Neural crest cell (in vitro differentiated cells): Measurements from ENCODE around the gene ADAM23. TPM values are rescaled to one million over a fixed set of nuclear protein-coding genes. Genes with fewer than 3 reads are reported as not detected.

Source experiments
- DNase-seq: peaks from one replicate; pipeline ENCODE4 v3.0.0; 2021; ENCODE audit warnings: low read depth, mixed read lengths, low spot score
- H3K27ac Mint-ChIP-seq: one replicate; pipeline ENCODE4 v1.8.0; 2021; ENCODE audit warnings: mild to moderate bottlenecking, mixed read lengths; ENCODE audit not compliant: unreplicated experiment
- H3K27me3 Mint-ChIP-seq: 2 replicates; pipeline ENCODE4 v1.8.0; 2021; ENCODE audit warnings: low read depth, mild to moderate bottlenecking, mixed read lengths
- H3K36me3 Mint-ChIP-seq: 2 replicates; pipeline ENCODE4 v1.8.0; 2021; ENCODE audit warnings: low read depth, mild to moderate bottlenecking, mixed read lengths
- H3K4me1 Mint-ChIP-seq: 2 replicates; pipeline ENCODE4 v1.8.0; 2021; ENCODE audit warnings: mixed read lengths
- H3K4me3 Mint-ChIP-seq: one replicate; pipeline ENCODE4 v1.8.0; 2021; ENCODE audit warnings: mild to moderate bottlenecking, mixed read lengths
- H3K9me3 Mint-ChIP-seq: 2 replicates; pipeline ENCODE4 v1.8.0; 2021; ENCODE audit warnings: mixed read lengths
- CTCF ChIP-seq: fragments of 200-600 bp; sonication (generic); conservative IDR thresholded peaks from 2 replicates; pipeline ENCODE4 v1.5.0; 2021; ENCODE audit warnings: antibody characterized with exemption, mild to moderate bottlenecking
- total RNA-seq: library from RNA; stranded (reverse); gene quantifications from 2 replicates; pipeline ENCODE4 v1.2.1, GENCODE V29; 2021

Gene ADAM23
- total RNA-seq, 1 donor from 2014 or later: 31.2 TPM

GRCh38 chr2:206457188-206457634, 13.9 kb downstream of the ADAM23 start:
- Mint-ChIP-seq H3K36me3 (peaks cover 16% of the 10 kb centered on the region), H3K27me3 (no peaks in the 10 kb centered on the region), H3K27ac (no peak overlapping the region), H3K4me1 (peaks cover 12% of the 10 kb centered on the region), H3K9me3 (no peaks in the 10 kb centered on the region), H3K4me3 (no peak overlapping the region)
- DNase-seq: no peak
- no peak for TF ChIP-seq CTCF

GRCh38 chr2:206462240-206462854, 19.0 kb downstream of the ADAM23 start:
- Mint-ChIP-seq H3K27ac (no peak overlapping the region), H3K4me3 (no peak overlapping the region), H3K27me3 (no peaks in the 10 kb centered on the region), H3K4me1 (peaks cover 11% of the 10 kb centered on the region), H3K36me3 (peaks cover 15% of the 10 kb centered on the region), H3K9me3 (peaks cover 4% of the 10 kb centered on the region)
- DNase-seq: no peak
- no peak for TF ChIP-seq CTCF

GRCh38 chr2:206463685-206464084, 20.4 kb downstream of the ADAM23 start:
- Mint-ChIP-seq H3K27me3 (no peaks in the 10 kb centered on the region), H3K36me3 (peaks cover 15% of the 10 kb centered on the region), H3K4me3 (no peak overlapping the region), H3K27ac (no peak overlapping the region), H3K9me3 (peaks cover 8% of the 10 kb centered on the region), H3K4me1 (peaks cover 9% of the 10 kb centered on the region)
- no peak for DNase-seq
- no peak for TF ChIP-seq CTCF

GRCh38 chr2:206464597-206464996, 21.3 kb downstream of the ADAM23 start:
- TF ChIP-seq CTCF: no peak
- Mint-ChIP-seq H3K4me3 (no peak overlapping the region), H3K9me3 (peaks cover 8% of the 10 kb centered on the region), H3K36me3 (peaks cover 11% of the 10 kb centered on the region), H3K4me1 (peaks cover 9% of the 10 kb centered on the region), H3K27me3 (no peaks in the 10 kb centered on the region), H3K27ac (no peak overlapping the region)
- DNase-seq: no peak

- Mint-ChIP-seq H3K9me3 (peaks cover 5% of the 10 kb centered on the region), H3K27ac (no peak overlapping the region), H3K36me3 (peaks cover 6% of the 10 kb centered on the region), H3K4me1 (no peaks in the 10 kb centered on the region), H3K27me3 (no peaks in the 10 kb centered on the region), H3K4me3 (no peak overlapping the region)
- DNase-seq: no peak
- no peak for TF ChIP-seq CTCF
Measured at GRCh38 chr2:206471524-206472062, 28.3 kb downstream of the ADAM23 start.
